Cardiac muscle cell (in vitro differentiated cells and primary cell): ENCODE results near the gene CELF5. TPM values are rescaled to one million over a fixed set of nuclear protein-coding genes. Genes with fewer than 3 reads are reported as not detected.
A peak's percentile ranks its signal among the peaks of the same experiment; 100 is the strongest.
"Not testable (repeated sequence)": the region's sequence is repeated elsewhere in the genome, so short reads cannot be mapped to it uniquely, and the experiment has no call there.

ENCODE experiments used
- DNase-seq, 2 donors: peaks; one replicate each; pipeline versions ENCODE4 v3.0.0 to v3.0.0-alpha.2; 2010 to 2017; ENCODE audit warnings: low read depth in 1 of 2, low spot score in 1 of 2
- H3K27ac ChIP-seq: fragments of 200-600 bp; sonication (generic); 2 replicates; pipeline ENCODE4 v1.5.1; 2016
- H3K27me3 ChIP-seq: fragments of 200-600 bp; sonication (generic); 2 replicates; pipeline ENCODE4 v1.6.0; 2016; ENCODE audit warnings: control low read depth
- H3K36me3 ChIP-seq: fragments of 200-600 bp; sonication (generic); 2 replicates; pipeline ENCODE4 v1.5.1; 2016; ENCODE audit warnings: control low read depth
- H3K4me1 ChIP-seq: fragments of 200-600 bp; sonication (generic); 2 replicates; pipeline ENCODE4 v1.8.1; 2017; ENCODE audit warnings: low read depth, mild to moderate bottlenecking, mixed run types
- H3K4me3 ChIP-seq: fragments of 200-600 bp; sonication (generic); 2 replicates; pipeline ENCODE4 v1.5.1; 2016; ENCODE audit warnings: mild to moderate bottlenecking
- H3K9me3 ChIP-seq: fragments of 200-600 bp; sonication (generic); 2 replicates; pipeline ENCODE4 v1.5.1; 2017; ENCODE audit warnings: low read depth, mild to moderate bottlenecking, control low read depth
- CTCF ChIP-seq: IDR thresholded peaks from 2 replicates; pipeline ENCODE4 v1.5.1; 2012; ENCODE audit warnings: low read depth, mild to moderate bottlenecking, low read length
- polyA plus RNA-seq: library from polyadenylated mRNA; unstranded; fragments of >200 nt; fragmentation: Nextera tagmentation; extraction: Ambion mirVana; gene quantifications from 2 replicates; pipeline ENCODE4 v1.2.1, GENCODE V29; 2016
- total RNA-seq: library from RNA; depleted of rRNA; stranded (reverse); fragments of >200 nt; gene quantifications from 2 replicates; pipeline ENCODE4 v1.2.3, GENCODE V29; 2016

The CELF5 gene
- total and polyA plus RNA-seq, 2 experiments from 2014 or later: 4.5 to 8.4 TPM

GRCh38 chr19:3333020-3333583 lies 108.6 kb downstream of the CELF5 start:
- no peak for TF ChIP-seq CTCF
- no peaks in the 10 kb centered on the region for H3K36me3 ChIP-seq
- no peak for DNase-seq
- no peaks in the 10 kb centered on the region for H3K4me1 ChIP-seq
- H3K27me3 ChIP-seq: peaks cover 28% of the 10 kb centered on the region
- H3K4me3 ChIP-seq: no peak overlapping the region
- no peak overlapping the region for H3K27ac ChIP-seq
- no peaks in the 10 kb centered on the region for H3K9me3 ChIP-seq

GRCh38 chr19:3333662-3334061 lies 109.2 kb downstream of the CELF5 start:
- peaks cover 28% of the 10 kb centered on the region for H3K27me3 ChIP-seq

GRCh38 chr19:3334749-3335430 lies 110.4 kb downstream of the CELF5 start:
- H3K27me3 ChIP-seq: peaks cover 28% of the 10 kb centered on the region
- not testable (repeated sequence) for H3K4me1 ChIP-seq, H3K27ac ChIP-seq, H3K36me3 ChIP-seq, DNase-seq, H3K4me3 ChIP-seq, H3K9me3 ChIP-seq

More at GRCh38 chr19:3333662-3334061, 109.2 kb downstream of the CELF5 start:
- Histone ChIP-seq H3K36me3 (no peaks in the 10 kb centered on the region), H3K4me3 (no peak overlapping the region), H3K27ac (no peak overlapping the region), H3K9me3 (no peaks in the 10 kb centered on the region), H3K4me1 (no peaks in the 10 kb centered on the region)
- TF ChIP-seq CTCF: no peak
- DNase-seq: no peak

- Histone ChIP-seq H3K4me3 (no peak overlapping the region), H3K27ac (no peak overlapping the region), H3K36me3 (no peaks in the 10 kb centered on the region), H3K9me3 (no peaks in the 10 kb centered on the region), H3K27me3 (peaks cover 21% of the 10 kb centered on the region), H3K4me1 (no peaks in the 10 kb centered on the region)
- peak in 1 of 2 donors; percentile 71 for DNase-seq
- TF ChIP-seq CTCF: no peak
Measured at GRCh38 chr19:3335431-3336350, 111.2 kb downstream of the CELF5 start.

- DNase-seq: no peak
- H3K4me1 ChIP-seq: no peaks in the 10 kb centered on the region
- peaks cover 14% of the 10 kb centered on the region for H3K27me3 ChIP-seq
- H3K36me3 ChIP-seq: no peaks in the 10 kb centered on the region
- H3K4me3 ChIP-seq: no peak overlapping the region
- no peak for TF ChIP-seq CTCF
- no peaks in the 10 kb centered on the region for H3K9me3 ChIP-seq
- no peak overlapping the region for H3K27ac ChIP-seq
Measured at GRCh38 chr19:3336351-3336679, 111.9 kb downstream of the CELF5 start.
